NCI-H1048 (cell line): ENCODE results near the gene IL1RAPL1.

Source experiments
- DNase-seq: peaks from one replicate; lab custom pipeline; 2025; lab: John Stamatoyannopoulos, UW

The IL1RAPL1 gene

DNA sequence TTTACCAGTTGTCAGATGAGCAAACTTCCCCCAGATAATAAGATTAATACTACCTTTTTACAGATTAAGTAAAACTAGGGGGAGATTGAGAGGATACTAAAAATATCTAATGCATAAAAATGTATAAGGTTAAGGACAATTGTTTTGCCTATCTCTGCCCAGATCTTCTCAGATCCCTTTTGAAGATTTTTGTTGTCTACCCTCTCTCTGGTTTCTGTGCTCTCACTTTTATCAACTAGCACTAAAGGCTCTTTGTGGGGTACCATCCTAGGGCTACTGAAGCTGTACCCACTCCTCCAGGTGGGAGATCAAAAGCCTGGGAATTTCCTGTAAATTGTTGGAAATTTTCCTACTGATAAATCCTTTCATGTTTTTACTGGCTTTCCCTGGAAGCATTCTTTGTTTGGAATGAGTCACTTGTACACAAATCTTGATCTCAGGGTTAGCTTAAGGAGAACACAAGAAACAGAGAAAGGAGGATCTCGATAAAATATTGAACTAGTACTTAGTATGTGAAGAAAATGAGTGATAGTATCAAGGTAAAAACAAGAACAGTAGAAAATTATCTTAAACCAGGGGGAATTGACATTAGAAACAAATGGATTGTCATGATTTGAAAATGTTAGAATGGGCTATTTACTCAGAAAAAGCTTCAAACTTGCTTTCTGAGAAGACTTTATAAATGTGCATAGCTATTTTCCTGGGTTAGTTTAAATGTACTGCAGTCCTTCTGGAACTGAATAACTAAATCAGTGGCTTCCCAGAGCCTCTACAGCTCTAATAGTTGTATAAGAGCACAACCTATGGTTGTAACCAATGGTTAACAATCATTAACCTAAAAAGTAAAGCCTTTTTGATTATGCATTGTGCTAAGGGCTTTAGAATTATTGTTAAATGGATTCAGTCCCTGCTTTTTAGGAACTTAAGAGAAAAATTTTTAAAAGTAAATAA is 948.2 kb downstream of the IL1RAPL1 start:
- DNase-seq: no peak

DNA sequence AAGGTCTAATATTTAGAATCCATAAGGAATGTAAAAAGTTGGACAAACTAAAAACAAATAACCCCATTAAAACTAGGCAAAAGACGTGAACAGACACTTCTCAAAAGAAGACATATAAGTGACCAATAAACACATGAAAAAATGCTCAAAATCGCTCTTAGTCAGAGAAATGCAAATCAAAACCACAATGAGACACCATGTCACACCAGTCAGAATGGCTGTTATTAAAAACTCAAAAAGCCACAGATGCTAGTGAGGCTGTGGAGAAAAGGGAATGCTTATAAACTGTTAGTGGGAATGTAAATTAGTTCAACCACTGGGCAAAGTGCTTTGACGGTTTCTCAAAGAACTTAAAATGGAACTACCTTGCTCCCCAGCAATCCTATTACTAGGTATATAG is 953.8 kb downstream of the IL1RAPL1 start:
- no peak for DNase-seq

DNA sequence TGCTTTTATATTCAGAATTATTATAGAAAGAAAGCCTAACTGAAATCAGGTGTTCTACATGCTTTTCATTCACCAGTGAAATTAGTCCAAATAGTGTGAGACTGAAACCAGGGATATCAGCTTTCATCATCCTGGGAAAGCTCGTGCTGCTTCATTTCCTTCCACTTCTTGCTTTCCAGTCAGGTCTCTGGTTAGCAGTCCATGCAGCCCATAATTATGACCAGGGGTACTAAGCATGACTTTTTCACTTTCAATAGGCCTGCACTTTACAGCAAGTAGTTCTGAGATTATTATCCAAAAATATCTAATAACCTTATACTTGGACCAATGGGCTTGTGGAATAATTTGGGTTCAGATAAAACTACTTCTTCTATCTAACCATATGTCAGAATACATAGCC is 954.9 kb downstream of the IL1RAPL1 start:
- DNase-seq: no peak

DNA sequence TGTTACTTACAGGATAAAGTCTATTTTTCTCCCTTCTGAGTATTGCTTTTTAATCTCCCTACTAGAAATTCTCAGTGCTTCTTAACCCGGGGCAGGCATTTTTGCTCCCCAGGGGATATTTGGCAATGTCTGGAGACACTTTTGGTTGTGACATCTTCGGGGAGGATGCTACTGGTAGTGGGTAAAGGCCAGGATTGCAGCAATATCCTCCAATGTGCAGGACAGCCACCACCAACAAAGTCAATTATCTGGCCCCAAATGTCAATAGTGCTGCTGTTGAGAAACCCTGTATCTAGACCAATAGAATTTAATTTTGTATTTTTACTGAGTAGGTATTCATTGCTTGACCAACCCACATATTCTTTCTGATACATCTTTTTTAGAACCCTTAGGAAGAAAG is 958.6 kb downstream of the IL1RAPL1 start:
- DNase-seq: no peak

DNA sequence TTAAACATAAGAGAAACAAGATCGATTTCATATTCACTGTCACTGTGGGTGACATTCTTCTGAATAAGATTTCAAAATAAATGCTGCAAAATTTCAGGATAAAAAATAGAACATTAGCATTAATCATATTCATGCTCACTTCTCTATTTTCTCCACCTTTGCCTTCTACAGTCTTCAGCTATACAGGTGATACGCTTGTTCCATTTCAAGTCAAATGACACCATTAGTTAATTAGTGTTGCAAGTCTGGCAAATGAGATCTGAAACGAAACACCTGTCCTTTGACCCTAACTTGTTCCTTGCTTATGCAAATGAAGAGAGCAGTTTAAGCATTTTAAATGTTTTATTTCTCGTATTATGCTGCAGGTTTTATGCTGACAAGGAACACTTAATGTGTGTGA is 960.6 kb downstream of the IL1RAPL1 start:
- no peak for DNase-seq

DNA sequence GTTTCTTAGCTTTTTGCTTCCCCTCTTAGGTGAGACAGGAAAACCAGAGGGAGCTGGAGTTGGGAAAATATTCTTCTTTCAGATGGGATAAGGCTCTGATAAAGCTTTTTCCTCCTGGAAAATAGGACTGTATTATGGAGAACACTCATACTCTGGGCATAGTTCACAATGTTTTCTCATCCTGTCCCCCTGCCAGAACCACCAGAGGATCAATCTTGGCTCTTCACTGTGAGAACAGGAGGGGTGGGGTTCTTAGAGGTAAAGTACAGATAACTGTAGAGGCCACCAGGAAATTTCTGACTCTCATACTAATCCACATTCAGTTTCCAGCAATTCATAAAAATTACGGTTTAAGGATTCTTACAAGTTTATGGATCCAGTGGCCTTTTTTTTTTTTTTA is 966.3 kb downstream of the IL1RAPL1 start:
- DNase-seq: no peak

DNA sequence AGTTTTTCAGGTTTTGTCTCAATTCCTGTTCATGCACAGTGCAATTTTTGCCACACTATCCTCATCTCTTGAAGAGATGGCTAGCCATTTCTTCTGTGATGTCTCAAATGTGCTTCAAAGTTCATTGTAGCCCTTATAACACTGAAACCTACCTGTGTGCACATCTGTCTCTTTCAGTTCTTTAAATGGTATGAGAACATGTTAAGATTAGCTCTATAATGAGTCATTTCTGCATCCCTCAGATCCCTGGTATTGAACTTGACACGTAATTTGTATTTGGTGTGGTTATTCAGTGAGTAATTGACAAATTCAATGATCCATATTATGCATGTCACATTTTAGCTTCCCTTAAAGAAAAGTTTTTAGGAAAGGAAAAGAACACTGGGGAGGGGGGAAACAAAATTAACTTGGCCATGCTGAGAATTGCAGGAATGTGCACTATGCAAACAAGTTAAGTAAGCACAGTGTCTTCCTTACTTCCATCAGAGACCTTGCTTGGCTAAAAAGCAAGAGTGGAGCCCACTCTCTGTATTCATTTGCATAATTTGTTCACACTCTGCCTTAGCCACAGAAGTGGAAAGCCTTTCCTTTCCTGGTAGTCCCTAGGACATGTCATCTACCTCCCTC is 968.3 kb downstream of the IL1RAPL1 start:
- DNase-seq: no peak

DNA sequence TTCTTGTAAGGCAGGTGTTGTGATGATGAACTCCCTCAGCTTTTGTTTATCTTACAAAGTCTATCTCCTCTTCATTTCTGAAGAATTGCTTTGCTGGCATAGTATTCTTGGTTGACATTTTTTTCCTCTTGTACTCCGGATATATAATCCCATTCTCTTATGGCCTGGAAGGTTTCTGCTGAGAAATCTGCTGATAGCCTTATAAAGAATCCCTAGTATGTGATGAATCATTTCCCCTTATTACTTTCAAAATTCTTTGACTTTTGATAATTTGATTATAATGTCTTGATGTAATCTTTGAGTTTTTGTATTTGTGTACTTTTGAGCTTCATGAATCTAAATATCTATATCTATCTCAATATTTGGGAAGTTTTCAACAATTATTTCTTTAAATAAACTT is 972.8 kb downstream of the IL1RAPL1 start:
- no peak for DNase-seq

DNA sequence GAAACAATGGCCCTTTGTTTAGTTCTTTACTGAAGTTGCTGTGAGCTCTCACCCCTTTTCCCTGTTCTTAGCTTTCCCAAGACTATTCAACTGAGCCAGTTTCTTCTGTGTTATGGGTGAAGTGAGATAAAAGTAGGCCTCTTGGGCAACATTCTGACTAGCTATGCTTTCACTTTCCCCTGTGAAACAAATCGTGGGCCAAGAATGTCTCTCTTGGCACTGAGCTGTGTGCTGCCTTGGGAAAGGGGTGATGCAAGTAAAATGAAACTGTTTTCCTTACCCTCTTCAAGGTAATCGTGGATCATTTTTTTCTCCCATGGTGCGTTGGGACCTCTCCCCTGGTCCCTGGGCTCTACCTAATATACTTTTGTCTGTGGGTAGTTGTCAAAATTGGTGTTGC is 974.2 kb downstream of the IL1RAPL1 start:
- no peak for DNase-seq

DNA sequence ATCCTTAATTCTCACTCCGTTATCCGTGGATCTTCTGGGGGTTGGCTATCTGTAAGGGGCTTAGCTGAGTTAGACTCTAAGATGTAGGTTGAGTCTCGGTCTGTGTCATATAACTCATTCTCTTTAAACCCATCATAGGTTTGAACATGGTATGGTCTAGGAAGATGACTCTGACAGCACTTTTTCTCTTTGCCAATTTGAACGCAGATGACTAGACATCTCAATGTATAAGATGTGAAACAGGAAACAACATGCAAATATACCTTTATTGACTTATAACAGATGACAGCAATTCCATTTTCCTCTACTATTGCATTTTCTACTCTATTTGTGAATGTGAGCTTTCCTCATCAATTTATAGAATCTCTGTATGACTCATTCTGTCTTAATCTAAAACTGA is 993.3 kb downstream of the IL1RAPL1 start:
- no peak for DNase-seq

DNA sequence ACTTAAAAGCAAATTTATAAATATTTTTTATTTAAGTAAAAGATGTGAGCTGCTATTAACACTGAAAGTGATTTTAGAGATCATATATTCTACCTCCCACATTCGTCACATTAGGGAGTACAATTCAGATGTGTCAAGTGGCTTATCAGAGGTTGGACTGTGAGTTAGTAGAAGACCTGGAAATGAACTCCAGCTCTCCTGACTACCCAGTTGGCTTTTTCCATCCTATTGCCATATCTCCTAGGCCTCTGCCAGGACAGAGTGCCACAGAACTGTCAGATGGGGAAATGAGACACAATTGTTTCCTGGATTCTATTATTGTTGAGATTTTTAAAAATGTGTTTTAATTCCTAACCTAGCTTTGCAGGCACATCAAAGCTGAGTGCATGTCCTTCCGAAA is 994.0 kb downstream of the IL1RAPL1 start:
- DNase-seq: no peak

DNA sequence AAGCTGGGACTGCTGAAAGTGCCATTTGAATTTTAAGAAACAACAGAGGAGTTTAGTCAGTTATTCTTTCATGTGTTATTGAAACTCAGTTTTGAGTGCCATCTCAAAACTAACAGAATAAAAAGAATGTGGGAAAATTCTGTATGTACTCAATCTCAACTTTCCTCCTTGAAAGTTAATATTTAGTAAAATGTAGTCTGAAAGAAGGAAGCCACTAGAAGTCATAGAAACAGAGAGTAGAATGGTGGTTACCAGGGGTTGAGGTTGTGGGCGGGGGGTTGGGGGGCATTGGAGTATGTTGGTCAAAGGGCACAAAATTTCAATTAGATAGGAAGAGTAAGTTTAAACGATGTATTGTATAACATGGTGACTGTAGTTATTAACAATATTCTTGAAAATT is 999.9 kb downstream of the IL1RAPL1 start:
- DNase-seq: no peak

DNA sequence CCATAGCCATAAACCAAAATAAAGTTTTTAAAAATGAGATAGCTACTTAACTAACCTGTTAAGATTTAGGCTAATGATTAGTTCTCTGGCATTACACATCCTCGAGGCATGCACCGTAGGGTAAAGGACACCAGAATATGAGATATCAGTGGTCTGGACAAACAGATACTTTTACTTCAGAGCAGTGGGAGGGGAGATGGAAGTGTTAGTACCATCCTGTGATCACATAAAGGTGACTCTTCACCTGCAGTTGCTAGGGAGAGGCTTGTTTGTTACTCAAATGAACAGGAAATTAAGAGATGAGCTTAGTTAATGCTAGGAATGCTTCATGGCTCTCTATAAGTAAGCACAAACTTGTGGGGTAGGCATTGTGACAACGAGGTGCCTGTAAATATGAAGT is 1003.7 kb downstream of the IL1RAPL1 start:
- DNase-seq: no peak

DNA sequence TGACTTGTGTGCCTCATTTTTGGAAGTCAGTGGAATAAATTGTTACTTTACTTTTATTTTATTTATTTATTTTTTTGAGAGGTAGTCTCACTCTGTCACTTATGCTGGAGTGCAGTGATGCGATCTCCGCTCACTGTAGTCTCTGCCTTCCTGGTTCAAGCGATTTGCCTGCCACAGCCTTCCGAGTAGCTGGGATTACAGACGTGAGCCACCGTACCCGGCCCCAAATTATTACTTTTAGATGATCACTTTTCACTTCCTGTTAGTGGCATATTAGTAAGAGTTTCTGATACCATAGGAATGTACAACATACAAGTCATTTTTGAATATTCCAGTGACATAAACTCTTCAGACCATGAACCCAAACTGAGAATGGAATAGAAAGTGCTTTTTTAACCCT is 1017.1 kb downstream of the IL1RAPL1 start:
- DNase-seq: no peak

DNA sequence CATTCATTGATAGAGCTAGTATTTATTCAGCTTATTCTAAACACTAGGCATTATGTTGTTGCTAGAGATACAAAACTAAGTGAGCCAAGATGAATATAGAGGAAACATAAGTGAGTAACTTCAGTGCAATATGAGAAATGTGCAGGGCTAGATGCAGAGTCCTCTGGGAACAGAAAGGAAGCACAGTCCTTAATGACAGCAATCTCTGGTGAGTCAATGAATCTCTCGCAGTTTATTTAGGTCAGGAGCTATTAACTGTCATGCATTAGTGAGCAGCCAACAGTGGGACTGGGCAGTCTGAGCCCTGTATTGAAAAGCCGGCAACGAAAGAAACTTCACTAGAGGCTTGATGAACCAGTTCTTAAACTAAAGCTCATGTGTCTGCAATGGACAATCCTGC is 1030.0 kb downstream of the IL1RAPL1 start:
- DNase-seq: no peak

DNA sequence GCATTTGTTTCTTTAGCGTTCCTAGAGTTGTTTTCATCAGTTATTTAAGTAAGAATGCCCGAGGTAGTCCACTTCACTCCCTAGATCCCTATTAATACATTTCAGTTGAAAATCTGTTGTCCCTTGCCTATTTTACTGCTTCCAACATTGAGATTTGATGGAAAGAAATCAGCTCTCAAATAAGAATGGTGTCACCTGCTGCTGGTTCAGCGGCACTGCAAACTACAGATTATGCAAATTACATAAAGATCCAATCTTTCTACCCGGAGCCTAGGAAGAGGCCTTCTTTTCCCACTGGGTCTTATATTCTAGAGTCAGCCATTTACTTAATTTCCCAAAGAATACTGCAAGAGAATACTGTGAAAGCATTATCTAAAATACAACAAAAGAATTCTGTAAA is 1030.5 kb downstream of the IL1RAPL1 start:
- no peak for DNase-seq

DNA sequence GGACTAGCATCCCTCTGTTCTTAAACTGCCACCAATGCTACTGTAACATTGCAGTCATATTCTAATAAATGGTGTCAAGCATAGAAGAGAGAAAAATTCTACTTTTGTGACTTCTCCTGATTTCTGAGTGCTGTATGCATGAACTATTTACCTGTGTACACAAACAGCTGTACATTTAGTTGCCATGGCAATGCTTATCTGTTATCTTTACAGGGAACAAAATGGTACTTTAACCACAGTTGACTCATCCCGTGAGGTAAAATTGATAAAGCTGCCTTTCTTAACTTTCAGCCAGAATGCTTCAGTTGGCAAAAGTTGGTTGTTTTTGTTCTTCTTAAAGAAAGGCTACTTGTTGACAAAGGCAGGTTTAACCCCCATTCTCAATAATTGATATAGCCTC is 1040.6 kb downstream of the IL1RAPL1 start:
- no peak for DNase-seq

DNA sequence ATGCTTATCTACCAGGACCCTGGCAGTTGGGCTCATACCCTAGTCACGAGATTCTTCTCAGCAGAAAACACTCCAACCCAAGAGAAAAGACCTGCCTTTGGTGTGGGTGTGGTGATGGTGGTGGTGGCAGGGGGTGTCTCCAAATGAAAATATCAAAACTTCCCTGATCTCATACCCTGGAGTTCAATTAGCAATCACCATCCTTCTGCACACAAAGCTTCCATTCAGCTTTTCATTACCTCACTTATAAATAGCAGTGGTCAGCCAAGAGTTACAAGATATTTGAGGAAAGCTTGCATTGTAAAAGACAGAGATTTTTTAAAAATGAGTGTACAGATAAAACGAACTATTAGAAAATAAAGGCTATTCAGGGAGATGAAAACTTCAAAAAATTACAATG is 1047.3 kb downstream of the IL1RAPL1 start:
- no peak for DNase-seq

DNA sequence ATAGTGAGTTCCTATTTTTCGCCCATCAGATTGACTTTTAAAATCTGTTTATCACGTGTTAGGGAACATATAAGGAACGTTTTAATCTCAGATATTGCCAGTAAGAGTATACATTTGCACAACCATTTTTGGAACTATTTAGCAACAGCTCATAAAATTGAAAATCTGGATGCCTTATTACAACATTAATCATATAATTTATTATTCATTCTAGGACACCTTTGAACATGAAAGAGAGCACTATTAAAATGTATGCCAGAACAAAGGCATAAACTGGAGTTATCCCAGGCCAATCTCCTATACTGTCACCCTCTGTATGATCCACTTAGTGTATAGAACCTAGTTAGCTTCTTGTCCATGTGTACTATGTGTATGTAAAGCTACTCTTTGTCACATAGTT is 1049.1 kb downstream of the IL1RAPL1 start:
- no peak for DNase-seq

DNA sequence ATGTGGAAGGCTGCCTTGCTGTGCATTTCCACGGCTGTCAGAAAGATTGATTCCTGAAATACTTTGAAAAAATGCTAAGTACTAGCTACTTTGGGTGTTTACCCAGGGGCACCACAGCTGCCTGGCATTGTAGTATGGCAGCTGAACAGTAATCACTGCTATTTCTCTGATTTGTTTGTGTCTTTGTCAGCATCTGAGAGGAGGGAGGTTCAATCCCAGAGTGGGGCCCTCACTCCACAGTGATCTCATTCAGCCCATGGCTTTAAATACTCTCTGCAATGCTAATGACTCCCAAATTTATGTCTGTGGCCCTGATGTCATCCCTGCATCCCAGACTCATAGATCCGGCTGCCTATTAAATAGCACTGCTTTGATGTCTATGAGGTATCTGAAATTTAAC is 1052.9 kb downstream of the IL1RAPL1 start:
- DNase-seq: no peak

DNA sequence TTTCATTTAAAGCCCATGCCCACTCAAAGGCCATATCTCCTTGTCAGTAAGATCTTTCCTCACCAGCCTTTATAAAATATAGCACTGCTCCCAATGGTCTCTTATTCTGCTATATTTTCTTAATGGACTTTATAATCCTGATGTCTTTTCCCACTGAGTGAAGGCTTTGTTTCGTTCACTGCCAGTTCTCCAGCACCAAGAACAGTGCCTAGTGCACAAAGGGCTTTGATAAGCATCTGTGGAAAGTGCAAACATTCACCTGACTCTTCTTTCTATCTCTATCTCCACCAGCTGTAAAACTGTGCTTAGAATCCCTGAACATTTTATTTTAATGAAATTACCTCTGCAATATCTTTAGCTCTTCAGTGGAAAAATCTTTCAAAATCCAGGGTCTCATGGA is 1054.2 kb downstream of the IL1RAPL1 start:
- DNase-seq: no peak

DNA sequence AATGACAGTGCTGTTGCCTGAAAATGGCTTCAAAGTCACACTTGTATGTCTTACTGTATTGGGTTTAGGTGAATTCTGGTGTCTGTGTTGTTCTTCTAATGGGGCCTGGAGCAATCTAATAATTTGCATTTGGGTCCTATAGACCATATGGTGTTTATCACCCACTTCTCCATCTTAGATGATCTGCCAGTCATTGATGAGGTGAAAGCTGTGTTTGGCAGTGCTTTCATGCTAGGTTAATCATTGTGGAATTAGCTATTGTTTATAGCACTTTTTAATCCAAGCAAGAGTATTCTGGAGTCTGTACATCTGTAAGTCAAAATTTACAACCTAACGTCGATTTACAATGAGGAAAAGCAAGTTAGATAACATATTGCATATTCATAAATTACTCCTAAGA is 1055.9 kb downstream of the IL1RAPL1 start:
- DNase-seq: no peak

DNA sequence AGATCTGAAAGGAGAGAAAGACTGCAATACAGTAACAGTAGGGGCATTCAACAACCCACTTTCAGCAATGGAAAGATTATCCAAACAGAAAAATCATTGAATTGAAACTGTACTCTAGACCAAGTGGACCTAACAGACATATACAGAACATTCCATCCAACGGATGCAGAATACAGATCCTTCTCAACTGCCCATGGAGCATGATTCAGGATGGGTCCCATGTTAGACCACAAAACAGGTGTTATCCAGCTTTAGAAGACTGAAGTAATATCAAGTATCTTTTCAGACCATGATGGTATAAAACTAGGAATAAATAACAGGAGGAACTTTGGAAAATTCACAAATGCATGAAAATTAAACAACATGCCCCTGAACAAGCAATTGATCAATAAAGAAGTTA is 1060.9 kb downstream of the IL1RAPL1 start:
- DNase-seq: no peak

DNA sequence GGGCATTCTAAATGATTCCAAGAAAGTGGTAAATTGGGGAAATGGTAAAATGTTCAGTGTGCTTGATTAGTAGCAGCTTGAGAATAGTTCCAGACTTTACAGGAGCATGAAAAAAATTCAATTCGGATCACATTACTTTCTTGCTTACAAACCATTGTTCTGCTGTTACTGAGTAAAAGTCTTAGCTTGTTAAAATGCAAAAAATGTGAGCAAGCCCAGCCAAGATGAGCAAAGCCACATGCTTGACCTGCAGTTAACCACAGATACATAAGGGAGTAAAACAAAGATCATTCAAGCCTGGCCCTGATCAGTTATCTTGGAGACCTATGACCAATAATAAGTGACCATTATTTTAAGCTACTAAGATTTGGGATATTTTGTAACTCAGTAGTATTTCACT is 1065.2 kb downstream of the IL1RAPL1 start:
- no peak for DNase-seq
